ENCODE data around the gene TPX2.
"Not testable (repeated sequence)": the region's sequence is repeated elsewhere in the genome, so short reads cannot be mapped to it uniquely, and the experiment has no call there.

TPX2 gene

GRCh38 chr20:31809661-31810060, 70.6 kb downstream of the TPX2 start:
- DNase-seq (no peak), ATAC-seq (no peak)
- Mint-ChIP-seq H3K4me1 (no peaks in the 10 kb centered on the region), H3K9me3 (no peaks in the 10 kb centered on the region), H3K4me3 (no peak overlapping the region), H3K27me3 (no peaks in the 10 kb centered on the region), H3K27ac (no peak overlapping the region)

GRCh38 chr20:31811198-31811597, 72.1 kb downstream of the TPX2 start:
- ATAC-seq (no peak), DNase-seq (no peak)
- H3K27ac Mint-ChIP-seq, result peak overlapping the region in 1 of 2 donors; percentile 12
- no peaks in the 10 kb centered on the region for H3K27me3 Mint-ChIP-seq
- H3K4me3 Mint-ChIP-seq, result no peak overlapping the region
- H3K4me1 Mint-ChIP-seq, result no peaks in the 10 kb centered on the region
- H3K9me3 Mint-ChIP-seq, result no peaks in the 10 kb centered on the region

GRCh38 chr20:31811796-31812728, 73.0 kb downstream of the TPX2 start:
- no peaks in the 10 kb centered on the region for H3K27me3 Mint-ChIP-seq
- H3K4me1 Mint-ChIP-seq, result no peaks in the 10 kb centered on the region
- H3K4me3 Mint-ChIP-seq, result no peak overlapping the region
- H3K27ac Mint-ChIP-seq, result peak overlapping the region in 1 of 2 donors; percentile 14
- ATAC-seq (no peak), DNase-seq (no peak)
- no peaks in the 10 kb centered on the region for H3K9me3 Mint-ChIP-seq

GRCh38 chr20:31813611-31814010, 74.5 kb downstream of the TPX2 start:
- Mint-ChIP-seq H3K4me1 (no peaks in the 10 kb centered on the region), H3K27ac (no peak overlapping the region), H3K4me3 (no peak overlapping the region), H3K9me3 (no peaks in the 10 kb centered on the region), H3K27me3 (no peaks in the 10 kb centered on the region)
- ATAC-seq (no peak), DNase-seq (no peak)

GRCh38 chr20:31814142-31814541, 75.1 kb downstream of the TPX2 start:
- not testable (repeated sequence) for H3K27me3 Mint-ChIP-seq, DNase-seq, H3K4me1 Mint-ChIP-seq, H3K9me3 Mint-ChIP-seq, H3K4me3 Mint-ChIP-seq, H3K27ac Mint-ChIP-seq, ATAC-seq

GRCh38 chr20:31815408-31816188, 76.5 kb downstream of the TPX2 start:
- ATAC-seq (peak; percentile 13), DNase-seq (no peak)
- no peak overlapping the region for H3K27ac Mint-ChIP-seq

GRCh38 chr20:31816221-31816620, 77.1 kb downstream of the TPX2 start:
- Mint-ChIP-seq H3K4me1 (no peaks in the 10 kb centered on the region), H3K27me3 (no peaks in the 10 kb centered on the region), H3K4me3 (no peak overlapping the region), H3K27ac (no peak overlapping the region), H3K9me3 (no peaks in the 10 kb centered on the region)
- ATAC-seq (no peak), DNase-seq (no peak)

More at GRCh38 chr20:31815408-31816188, 76.5 kb downstream of the TPX2 start:
- H3K4me3 Mint-ChIP-seq, result no peak overlapping the region
- H3K4me1 Mint-ChIP-seq, result no peaks in the 10 kb centered on the region
- H3K27me3 Mint-ChIP-seq, result no peaks in the 10 kb centered on the region
- no peaks in the 10 kb centered on the region for H3K9me3 Mint-ChIP-seq

- Mint-ChIP-seq H3K27ac (no peak overlapping the region), H3K4me3 (no peak overlapping the region), H3K27me3 (peaks cover 5% of the 10 kb centered on the region), H3K9me3 (no peaks in the 10 kb centered on the region), H3K4me1 (peaks cover 5% of the 10 kb centered on the region)
- ATAC-seq (no peak), DNase-seq (no peak)
These were observed 78.4 kb downstream of the TPX2 start for GRCh38 chr20:31817461-31817860.

GRCh38 chr20:31818376-31818908, 79.4 kb downstream of the TPX2 start:
- peaks cover 13% of the 10 kb centered on the region for H3K27me3 Mint-ChIP-seq
- ATAC-seq (no peak), DNase-seq (no peak)
- peak overlapping the region in 1 of 2 donors; percentile 15 for H3K27ac Mint-ChIP-seq
- H3K9me3 Mint-ChIP-seq, result no peaks in the 10 kb centered on the region
- H3K4me1 Mint-ChIP-seq, result peaks cover 10% of the 10 kb centered on the region
- no peak overlapping the region for H3K4me3 Mint-ChIP-seq

GRCh38 chr20:31819083-31819784, 80.1 kb downstream of the TPX2 start, which contains the start of gene MYLK2:
TSS of gene MYLK2 (plus strand) at chr20:31819356. CDS start at chr20:31819581, 225 bp downstream.
- H3K27me3 Mint-ChIP-seq, result peaks cover 21% of the 10 kb centered on the region
- peak within 1 kb of the TSS in 1 of 2 donors; percentile 44 for H3K27ac Mint-ChIP-seq
- ATAC-seq, result no peak
- H3K4me1 Mint-ChIP-seq, result peaks cover 10% of the 10 kb centered on the region
- no peak for DNase-seq
- H3K9me3 Mint-ChIP-seq, result no peaks in the 10 kb centered on the region
- no peak within 1 kb of the TSS for H3K4me3 Mint-ChIP-seq

GRCh38 chr20:31820228-31820627, 81.1 kb downstream of the TPX2 start:
- H3K27ac Mint-ChIP-seq, result no peak overlapping the region
- DNase-seq (no peak), ATAC-seq (no peak)
- H3K9me3 Mint-ChIP-seq, result no peaks in the 10 kb centered on the region
- H3K4me1 Mint-ChIP-seq, result peaks cover 10% of the 10 kb centered on the region
- peaks cover 21% of the 10 kb centered on the region for H3K27me3 Mint-ChIP-seq
- H3K4me3 Mint-ChIP-seq, result no peak overlapping the region

- H3K4me1 Mint-ChIP-seq, result peaks cover 10% of the 10 kb centered on the region
- H3K27ac Mint-ChIP-seq, result no peak overlapping the region
- no peak for DNase-seq
- no peak overlapping the region for H3K4me3 Mint-ChIP-seq
- no peaks in the 10 kb centered on the region for H3K9me3 Mint-ChIP-seq
- no peak for ATAC-seq
- H3K27me3 Mint-ChIP-seq, result peaks cover 21% of the 10 kb centered on the region
These were observed 82.3 kb downstream of the TPX2 start for GRCh38 chr20:31821427-31821826.

GRCh38 chr20:31822421-31823330, 83.6 kb downstream of the TPX2 start:
- ATAC-seq (peak; percentile 86), DNase-seq (peak; percentile 71 to 78)
- no peaks in the 10 kb centered on the region for H3K9me3 Mint-ChIP-seq
- peaks cover 21% of the 10 kb centered on the region for H3K27me3 Mint-ChIP-seq
- H3K4me3 Mint-ChIP-seq, result peak overlapping the region; percentile 4 to 14
- H3K27ac Mint-ChIP-seq, result no peak overlapping the region
- peaks cover 10% of the 10 kb centered on the region for H3K4me1 Mint-ChIP-seq

- H3K9me3 Mint-ChIP-seq, result no peaks in the 10 kb centered on the region
- H3K27me3 Mint-ChIP-seq, result peaks cover 21% of the 10 kb centered on the region
- no peak overlapping the region for H3K4me3 Mint-ChIP-seq
- DNase-seq (no peak), ATAC-seq (no peak)
- H3K27ac Mint-ChIP-seq, result no peak overlapping the region
- H3K4me1 Mint-ChIP-seq, result peaks cover 10% of the 10 kb centered on the region
These were observed 84.5 kb downstream of the TPX2 start for GRCh38 chr20:31823360-31824124.

Data from stimulated activated naive CD8-positive, alpha-beta T cell treated with anti-CD3 and anti-CD28 coated beads, Interleukin-15, amount 100 ng/mL, for 72 hours (primary cell).